ENCODE results near the gene SRCIN1.
A peak's percentile ranks its signal among the peaks of the same experiment; 100 is the strongest.
"Not testable (repeated sequence)": the region's sequence is repeated elsewhere in the genome, so short reads cannot be mapped to it uniquely, and the experiment has no call there.

SRCIN1 gene

GRCh38 chr17:38498353-38498752 is 107.4 kb downstream of the SRCIN1 start:
- peaks cover 63% of the 10 kb centered on the region for H3K36me3 ChIP-seq (ENCODE audit: low read depth)
- no peak for TF ChIP-seq CTCF (IDR thresholded peaks at IDR 0.05; ENCODE audit: poor library complexity, severe bottlenecking)
- no peak overlapping the region for H3K27ac ChIP-seq (ENCODE audit: poor library complexity, severe bottlenecking)
- H3K4me1 ChIP-seq (ENCODE audit: insufficient read depth, poor library complexity, severe bottlenecking) = no peaks in the 10 kb centered on the region
- no peaks in the 10 kb centered on the region for H3K9me3 ChIP-seq (ENCODE audit: severe bottlenecking)
- H3K4me3 ChIP-seq (ENCODE audit: severe bottlenecking) = no peak overlapping the region
- no peak for DNase-seq (ENCODE audit: low spot score)
- ATAC-seq (ENCODE audit: low read depth) = no peak
- no peaks in the 10 kb centered on the region for H3K27me3 ChIP-seq (ENCODE audit: insufficient read depth, poor library complexity, severe bottlenecking)

GRCh38 chr17:38497656-38498055 is 108.1 kb downstream of the SRCIN1 start:
- H3K36me3 ChIP-seq (ENCODE audit: low read depth) = peaks cover 69% of the 10 kb centered on the region
- not testable (repeated sequence) for H3K27ac ChIP-seq (ENCODE audit: poor library complexity, severe bottlenecking); H3K27me3 ChIP-seq (ENCODE audit: insufficient read depth, poor library complexity, severe bottlenecking); H3K9me3 ChIP-seq (ENCODE audit: severe bottlenecking); DNase-seq (ENCODE audit: low spot score); ATAC-seq (ENCODE audit: low read depth); H3K4me3 ChIP-seq (ENCODE audit: severe bottlenecking); H3K4me1 ChIP-seq (ENCODE audit: insufficient read depth, poor library complexity, severe bottlenecking)

- not testable (repeated sequence) for ATAC-seq (ENCODE audit: low read depth); H3K4me3 ChIP-seq (ENCODE audit: severe bottlenecking); H3K9me3 ChIP-seq (ENCODE audit: severe bottlenecking); H3K4me1 ChIP-seq (ENCODE audit: insufficient read depth, poor library complexity, severe bottlenecking); DNase-seq (ENCODE audit: low spot score); H3K27me3 ChIP-seq (ENCODE audit: insufficient read depth, poor library complexity, severe bottlenecking); H3K27ac ChIP-seq (ENCODE audit: poor library complexity, severe bottlenecking)
- peaks cover 61% of the 10 kb centered on the region for H3K36me3 ChIP-seq (ENCODE audit: low read depth)
Measured at GRCh38 chr17:38494152-38494551, 111.6 kb downstream of the SRCIN1 start.

GRCh38 chr17:38492067-38493040 is 113.4 kb downstream of the SRCIN1 start:
- not testable (repeated sequence) for H3K4me3 ChIP-seq (ENCODE audit: severe bottlenecking); DNase-seq (ENCODE audit: low spot score); H3K27me3 ChIP-seq (ENCODE audit: insufficient read depth, poor library complexity, severe bottlenecking); H3K27ac ChIP-seq (ENCODE audit: poor library complexity, severe bottlenecking); H3K9me3 ChIP-seq (ENCODE audit: severe bottlenecking); H3K4me1 ChIP-seq (ENCODE audit: insufficient read depth, poor library complexity, severe bottlenecking)
- TF ChIP-seq CTCF (IDR thresholded peaks at IDR 0.05; ENCODE audit: poor library complexity, severe bottlenecking) = peak; percentile 71
- ATAC-seq (ENCODE audit: low read depth) = peak; percentile 81
- H3K36me3 ChIP-seq (ENCODE audit: low read depth) = peaks cover 67% of the 10 kb centered on the region

GRCh38 chr17:38491346-38492066 is 114.2 kb downstream of the SRCIN1 start:
- not testable (repeated sequence) for H3K4me3 ChIP-seq (ENCODE audit: severe bottlenecking); H3K9me3 ChIP-seq (ENCODE audit: severe bottlenecking); H3K27ac ChIP-seq (ENCODE audit: poor library complexity, severe bottlenecking); H3K4me1 ChIP-seq (ENCODE audit: insufficient read depth, poor library complexity, severe bottlenecking); DNase-seq (ENCODE audit: low spot score); H3K27me3 ChIP-seq (ENCODE audit: insufficient read depth, poor library complexity, severe bottlenecking); ATAC-seq (ENCODE audit: low read depth)
- H3K36me3 ChIP-seq (ENCODE audit: low read depth) = peaks cover 71% of the 10 kb centered on the region

GRCh38 chr17:38489774-38490173 is 116.0 kb downstream of the SRCIN1 start:
- H3K36me3 ChIP-seq (ENCODE audit: low read depth) = peaks cover 67% of the 10 kb centered on the region
- not testable (repeated sequence) for ATAC-seq (ENCODE audit: low read depth); H3K4me3 ChIP-seq (ENCODE audit: severe bottlenecking); H3K27me3 ChIP-seq (ENCODE audit: insufficient read depth, poor library complexity, severe bottlenecking); H3K9me3 ChIP-seq (ENCODE audit: severe bottlenecking); DNase-seq (ENCODE audit: low spot score); H3K4me1 ChIP-seq (ENCODE audit: insufficient read depth, poor library complexity, severe bottlenecking); H3K27ac ChIP-seq (ENCODE audit: poor library complexity, severe bottlenecking)

GRCh38 chr17:38485681-38486298 is 120.0 kb downstream of the SRCIN1 start:
- not testable (repeated sequence) for H3K27ac ChIP-seq (ENCODE audit: poor library complexity, severe bottlenecking); H3K9me3 ChIP-seq (ENCODE audit: severe bottlenecking); H3K27me3 ChIP-seq (ENCODE audit: insufficient read depth, poor library complexity, severe bottlenecking); ATAC-seq (ENCODE audit: low read depth); H3K4me3 ChIP-seq (ENCODE audit: severe bottlenecking); DNase-seq (ENCODE audit: low spot score); H3K4me1 ChIP-seq (ENCODE audit: insufficient read depth, poor library complexity, severe bottlenecking)
- H3K36me3 ChIP-seq (ENCODE audit: low read depth) = peaks cover 66% of the 10 kb centered on the region

All from RWPE2 (cell line).